Measurements from ENCODE around the gene PRADC1. TPM values are rescaled to one million over a fixed set of nuclear protein-coding genes. Genes with fewer than 3 reads are reported as not detected.

The PRADC1 gene
- total and polyA plus RNA-seq, 7 donors, result 53.6 to 118 (median 87.6) TPM

DNA sequence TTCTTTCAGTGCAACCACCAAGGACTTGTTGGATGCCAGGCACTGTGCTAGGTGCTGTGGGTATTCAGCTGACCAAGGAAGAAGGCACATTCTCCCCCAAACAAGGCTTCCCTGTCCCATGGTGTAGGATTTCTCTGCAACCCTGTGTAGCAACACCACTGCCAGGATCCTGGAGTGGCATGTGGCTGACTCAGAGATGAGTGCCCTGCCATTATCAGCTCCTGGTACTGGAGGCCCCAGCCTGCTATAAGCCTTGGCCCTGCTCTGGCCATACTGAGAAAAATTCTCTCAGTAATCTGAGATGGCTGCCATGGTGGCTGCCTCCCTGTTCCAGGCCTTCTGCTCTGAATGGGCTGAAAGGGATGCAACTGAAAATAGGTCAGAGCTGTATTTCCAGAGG, 14.7 kb downstream of the PRADC1 start:
- Histone ChIP-seq H3K27me3 (ENCODE audit: insufficient read depth in 3 of 3, low read length in 2 of 3) (no peaks in the 10 kb centered on the region), H3K36me3 (ENCODE audit: insufficient read depth in 1 of 2, low read depth in 1 of 2) (peaks cover 0 to 42% of the 10 kb centered on the region in 2 donors), H3K9me3 (no peaks in the 10 kb centered on the region), H3K4me1 (peaks cover 37% of the 10 kb centered on the region), H3K27ac (peak overlapping the region; percentile 54), H3K4me3 (no peak overlapping the region)
- TF ChIP-seq, protein P1, sequence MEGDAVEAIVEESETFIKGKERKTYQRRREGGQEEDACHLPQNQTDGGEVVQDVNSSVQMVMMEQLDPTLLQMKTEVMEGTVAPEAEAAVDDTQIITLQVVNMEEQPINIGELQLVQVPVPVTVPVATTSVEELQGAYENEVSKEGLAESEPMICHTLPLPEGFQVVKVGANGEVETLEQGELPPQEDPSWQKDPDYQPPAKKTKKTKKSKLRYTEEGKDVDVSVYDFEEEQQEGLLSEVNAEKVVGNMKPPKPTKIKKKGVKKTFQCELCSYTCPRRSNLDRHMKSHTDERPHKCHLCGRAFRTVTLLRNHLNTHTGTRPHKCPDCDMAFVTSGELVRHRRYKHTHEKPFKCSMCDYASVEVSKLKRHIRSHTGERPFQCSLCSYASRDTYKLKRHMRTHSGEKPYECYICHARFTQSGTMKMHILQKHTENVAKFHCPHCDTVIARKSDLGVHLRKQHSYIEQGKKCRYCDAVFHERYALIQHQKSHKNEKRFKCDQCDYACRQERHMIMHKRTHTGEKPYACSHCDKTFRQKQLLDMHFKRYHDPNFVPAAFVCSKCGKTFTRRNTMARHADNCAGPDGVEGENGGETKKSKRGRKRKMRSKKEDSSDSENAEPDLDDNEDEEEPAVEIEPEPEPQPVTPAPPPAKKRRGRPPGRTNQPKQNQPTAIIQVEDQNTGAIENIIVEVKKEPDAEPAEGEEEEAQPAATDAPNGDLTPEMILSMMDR (IDR thresholded peaks at IDR 0.05), result no peak
- peak; percentile 76 to 87 (median 83) for ATAC-seq
- intact Hi-C loops (cut with DNase I), result no loop called here
- DNase-seq, result peak; percentile 42 to 65

DNA sequence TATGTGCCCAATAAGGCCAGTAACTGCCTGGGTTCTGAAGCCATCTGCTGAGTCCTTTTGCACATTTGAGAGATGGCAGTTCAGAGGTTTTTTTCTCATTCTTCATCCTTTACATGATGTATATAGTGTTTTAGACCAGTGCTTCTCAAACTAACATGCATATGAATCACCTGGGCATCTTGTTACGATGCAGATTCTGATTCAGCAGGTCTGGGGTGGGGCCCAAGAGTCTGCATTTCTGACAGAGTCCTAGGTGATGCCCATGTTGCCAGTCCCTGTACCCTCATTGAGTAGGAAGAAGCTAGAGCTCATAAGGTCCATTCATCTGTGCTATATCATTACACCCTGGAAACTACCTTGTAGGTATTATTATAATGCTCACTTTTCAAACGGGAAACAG, 15.2 kb downstream of the PRADC1 start:
- DNase-seq (no peak), ATAC-seq (no peak)
- peaks cover 0 to 38% of the 10 kb centered on the region in 2 donors for H3K36me3 ChIP-seq (ENCODE audit: insufficient read depth in 1 of 2, low read depth in 1 of 2)
- 63 to 81% (median 74%) methylated on average over 2 of the region's 2 CpGs for WGBS, 3 donors
- H3K27ac ChIP-seq, result peak overlapping the region; percentile 54
- no peaks in the 10 kb centered on the region for H3K9me3 ChIP-seq
- TF ChIP-seq, protein P1 (IDR thresholded peaks at IDR 0.05), result no peak
- H3K4me3 ChIP-seq, result no peak overlapping the region
- intact Hi-C loops (cut with DNase I), result no loop called here
- H3K27me3 ChIP-seq (ENCODE audit: insufficient read depth in 3 of 3, low read length in 2 of 3), result no peaks in the 10 kb centered on the region
- peaks cover 40% of the 10 kb centered on the region for H3K4me1 ChIP-seq

DNA sequence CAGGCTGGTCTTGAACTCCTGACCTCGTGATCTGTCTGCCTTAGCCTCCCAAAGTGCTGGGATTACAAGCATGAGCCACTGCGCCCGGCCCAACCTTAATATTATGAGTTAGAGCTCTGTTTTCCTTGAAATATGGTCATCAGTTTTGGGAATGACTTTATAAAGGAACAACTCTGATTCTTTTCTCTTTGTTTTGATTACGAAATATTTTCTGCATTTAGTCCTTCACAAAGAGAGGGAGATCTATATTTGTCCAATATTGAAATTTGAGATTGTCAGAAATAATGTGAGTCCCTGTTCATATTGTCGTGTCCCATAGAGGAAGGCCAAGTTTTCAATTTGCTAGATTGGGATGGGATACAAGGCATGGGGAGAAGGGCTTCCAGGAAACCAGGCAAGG, 15.9 kb downstream of the PRADC1 start:
- intact Hi-C loops (cut with DNase I), result no loop called here
- TF ChIP-seq, protein P1 (IDR thresholded peaks at IDR 0.05), result no peak
- ATAC-seq (no peak), DNase-seq (no peak)
- Histone ChIP-seq H3K36me3 (ENCODE audit: insufficient read depth in 1 of 2, low read depth in 1 of 2) (peaks cover 0 to 31% of the 10 kb centered on the region in 2 donors), H3K9me3 (no peaks in the 10 kb centered on the region), H3K4me3 (no peak overlapping the region), H3K27ac (peak overlapping the region; percentile 54), H3K27me3 (ENCODE audit: insufficient read depth in 3 of 3, low read length in 2 of 3) (no peaks in the 10 kb centered on the region), H3K4me1 (peaks cover 45% of the 10 kb centered on the region)
- WGBS, 3 donors, result 82 to 88% (median 82%) methylated on average over 5 of the region's 5 CpGs

DNA sequence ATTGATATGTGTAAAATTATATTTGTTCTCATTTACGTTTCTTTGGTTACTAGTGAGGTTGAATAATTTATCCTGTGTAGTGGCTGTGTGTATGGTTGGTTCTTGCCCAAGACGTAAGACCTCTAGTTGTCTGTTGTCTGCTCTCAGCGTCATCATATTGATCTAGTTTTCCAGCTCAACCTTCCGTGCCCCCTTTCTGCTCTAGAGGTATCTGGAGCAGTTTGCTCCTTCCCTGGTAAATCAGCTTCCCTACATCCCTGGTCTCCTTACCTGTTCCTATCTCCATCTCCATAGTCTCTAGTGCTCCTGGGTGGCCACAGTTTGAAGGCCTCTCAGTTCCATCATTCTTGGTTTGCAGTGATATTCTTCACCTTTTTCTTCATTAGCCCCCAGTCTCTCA, 17.8 kb downstream of the PRADC1 start:
- H3K4me3 ChIP-seq, result peak overlapping the region; percentile 100
- peak overlapping the region; percentile 90 for H3K27ac ChIP-seq
- ATAC-seq, result no peak
- H3K27me3 ChIP-seq (ENCODE audit: insufficient read depth in 3 of 3, low read length in 2 of 3), result no peaks in the 10 kb centered on the region
- no peaks in the 10 kb centered on the region for H3K9me3 ChIP-seq
- TF ChIP-seq, protein P1 (IDR thresholded peaks at IDR 0.05), result no peak
- DNase-seq, result no peak
- peaks cover 0 to 12% of the 10 kb centered on the region in 2 donors for H3K36me3 ChIP-seq (ENCODE audit: insufficient read depth in 1 of 2, low read depth in 1 of 2)
- peaks cover 45% of the 10 kb centered on the region for H3K4me1 ChIP-seq
- intact Hi-C loops (cut with DNase I), result loop anchor here in 1 of 2 donors (2.0 kb wide), 1 partner anchor 18 kb away; the partner anchor contains the start of gene PRADC1
- WGBS, 3 donors, result 64 to 79% (median 71%) methylated on average over 4 of the region's 4 CpGs
